AG08395 (cell line): ENCODE data around the gene CAMKMT.

Experiments
- DNase-seq: peaks from one replicate; pipeline ENCODE4 v3.0.0; 2012; ENCODE audit warnings: mixed read lengths, low spot score

CAMKMT gene

GRCh38 chr2:44801841-44802776 lies 440.4 kb downstream of the CAMKMT start:
- DNase-seq, result no peak

- DNase-seq, result no peak
These were observed 441.2 kb downstream of the CAMKMT start for GRCh38 chr2:44802777-44803424.

GRCh38 chr2:44804406-44805265 lies 442.9 kb downstream of the CAMKMT start:
- DNase-seq, result no peak

GRCh38 chr2:44805401-44806235 lies 443.9 kb downstream of the CAMKMT start:
- no peak for DNase-seq

GRCh38 chr2:44807201-44808025 lies 445.7 kb downstream of the CAMKMT start:
- no peak for DNase-seq

GRCh38 chr2:44810892-44811530 lies 449.3 kb downstream of the CAMKMT start:
- no peak for DNase-seq

GRCh38 chr2:44813165-44813564 lies 451.4 kb downstream of the CAMKMT start:
- DNase-seq, result no peak

GRCh38 chr2:44813658-44814057 lies 451.9 kb downstream of the CAMKMT start:
- no peak for DNase-seq

GRCh38 chr2:44817256-44817655 lies 455.5 kb downstream of the CAMKMT start:
- DNase-seq, result no peak

- DNase-seq, result no peak
These were observed 456.1 kb downstream of the CAMKMT start for GRCh38 chr2:44817673-44818335.

GRCh38 chr2:44819061-44819460 lies 457.3 kb downstream of the CAMKMT start:
- no peak for DNase-seq

GRCh38 chr2:44821500-44821899 lies 459.8 kb downstream of the CAMKMT start:
- DNase-seq, result no peak

- DNase-seq, result no peak
These were observed 460.4 kb downstream of the CAMKMT start for GRCh38 chr2:44822174-44822573.
